ENCODE data around the gene RSPH6A. TPM values are rescaled to one million over a fixed set of nuclear protein-coding genes. Genes with fewer than 3 reads are reported as not detected.
A peak's percentile ranks its signal among the peaks of the same experiment; 100 is the strongest.

The RSPH6A gene
- total and polyA plus RNA-seq, 10 of the 15 experiments (the other 5 are each of a cell fraction or from before 2014, with no cell fraction given) = 0.03 to 0.41 (median 0.22) TPM; not detected in 4

GRCh38 chr19:45772130-45772840 lies 42.8 kb downstream of the RSPH6A start:
- H3K27me3 ChIP-seq (replicated peaks in 1 of 2; ENCODE audit: control insufficient read depth in 2 of 2, insufficient read depth in 2 of 2, low read length in 1 of 2) = no peaks in the 10 kb centered on the region
- H3K9ac ChIP-seq (ENCODE audit: control insufficient read depth, insufficient read depth, low read length) = no peak overlapping the region
- ChIA-PET SMC1A (ENCODE audit: uncharacterized antibody, unreplicated experiment) (interaction anchor here (1.0 kb wide), 1 partner anchor 27 kb away, joined by 3 read pairs; no protein-coding TSS in a partner anchor), RAD21 (ENCODE audit: unreplicated experiment) (interaction anchor here (0.8 to 1.7 kb wide), 3 partner anchors 27 to 137 kb away, joined by 3 to 5 read pairs (median 4); no protein-coding TSS in a partner anchor), CTCF (interaction anchor here (0.6 to 2.0 kb wide), 3 partner anchors 20 to 80 kb away, joined by 4 to 12 read pairs (median 4); partner anchors contain the start of genes DMWD and QPCTL), POLR2A (interaction anchor here (0.6 to 1.7 kb wide), 2 partner anchors 45 to 114 kb away, joined by 4 to 10 read pairs; partner anchors contain the start of gene IRF2BP1)
- no peak for DNase-seq (ENCODE audit: low read depth, low spot score)
- no peak for ATAC-seq
- no peaks in the 10 kb centered on the region for H4K20me1 ChIP-seq (ENCODE audit: control insufficient read depth, insufficient read depth)
- no peak overlapping the region for H3K4me3 ChIP-seq
- TF ChIP-seq ZBED1 (IDR thresholded peaks at IDR 0.05; ENCODE audit: borderline replicate concordance) (no peak), CHD2 (IDR thresholded peaks at IDR 0.05; ENCODE audit: borderline replicate concordance, low read depth, low read length) (no peak), POLR2A (IDR thresholded peaks at IDR 0.05; ENCODE audit: low read depth, low read length) (peak; percentile 47)
- H2AFZ ChIP-seq (ENCODE audit: control insufficient read depth, low read depth, low read length) = no peak overlapping the region
- no peak overlapping the region for H3K4me2 ChIP-seq (ENCODE audit: control insufficient read depth, insufficient read depth)
- peaks cover 4% of the 10 kb centered on the region for H3K4me1 ChIP-seq (ENCODE audit: control insufficient read depth, insufficient read depth, low read length)
- WGBS (ENCODE audit: insufficient coverage, insufficient replicate concordance, low lambda C conversion rate, missing lambda C conversion rate) = 81% methylated on average over 14 of the region's 14 CpGs
- H3K79me2 ChIP-seq (ENCODE audit: control insufficient read depth, insufficient read depth, low read length) = no peaks in the 10 kb centered on the region; the same call in 1 of the 2 replicates
- no peak for FAIRE-seq
- intact Hi-C loops (cut with micrococcal nuclease; ENCODE audit: unreplicated experiment) = no loop called here
- no peaks in the 10 kb centered on the region for H3K9me3 ChIP-seq (replicated peaks; ENCODE audit: control insufficient read depth, insufficient read depth, low read length)
- H3K27ac ChIP-seq (ENCODE audit: control insufficient read depth, insufficient read depth) = no peak overlapping the region
- BruUV-seq (replicated peaks) = no TSS peak
- in situ Hi-C loops (cut with MboI) = no loop called here
- no peaks in the 10 kb centered on the region for H3K36me3 ChIP-seq (ENCODE audit: control insufficient read depth in 2 of 2, insufficient read depth in 2 of 2, low read length in 1 of 2)

- ATAC-seq (no peak), FAIRE-seq (no peak), DNase-seq (ENCODE audit: low read depth, low spot score) (no peak)
- H3K27ac ChIP-seq (ENCODE audit: control insufficient read depth, insufficient read depth) = no peak overlapping the region
- no peak overlapping the region for H3K9ac ChIP-seq (ENCODE audit: control insufficient read depth, insufficient read depth, low read length)
- no TSS peak for BruUV-seq (replicated peaks)
- H3K27me3 ChIP-seq (replicated peaks in 1 of 2; ENCODE audit: control insufficient read depth in 2 of 2, insufficient read depth in 2 of 2, low read length in 1 of 2) = no peaks in the 10 kb centered on the region
- intact Hi-C loops (cut with micrococcal nuclease; ENCODE audit: unreplicated experiment) (loop anchor here (2.0 kb wide), 1 partner anchor 27 kb away; no protein-coding TSS in a partner anchor), in situ Hi-C loops (cut with MboI) (no loop called here)
- H3K4me2 ChIP-seq (ENCODE audit: control insufficient read depth, insufficient read depth) = no peak overlapping the region; the same call in 1 of the 2 replicates
- no peaks in the 10 kb centered on the region for H3K36me3 ChIP-seq (ENCODE audit: control insufficient read depth in 2 of 2, insufficient read depth in 2 of 2, low read length in 1 of 2)
- RAD21 ChIA-PET (ENCODE audit: unreplicated experiment) = interaction anchor here (1.4 to 3.6 kb wide), 8 partner anchors 8 to 111 kb away, joined by 3 to 63 read pairs (median 15); partner anchors contain the start of genes FBXO46, QPCTL and SNRPD2
- SMC1A ChIA-PET (ENCODE audit: uncharacterized antibody, unreplicated experiment) = interaction anchor here (1.0 to 3.2 kb wide), 4 partner anchors 28 to 91 kb away, joined by 3 to 24 read pairs (median 10); partner anchors contain the start of gene SYMPK
- no peaks in the 10 kb centered on the region for H4K20me1 ChIP-seq (ENCODE audit: control insufficient read depth, insufficient read depth)
- no peaks in the 10 kb centered on the region for H3K9me3 ChIP-seq (replicated peaks; ENCODE audit: control insufficient read depth, insufficient read depth, low read length)
- POLR2A ChIA-PET = interaction anchor here (1.7 to 3.2 kb wide), 2 partner anchors 21 to 115 kb away, joined by 10 to 20 read pairs; partner anchors contain the start of genes DMWD and IRF2BP1
- H3K4me3 ChIP-seq = no peak overlapping the region
- H2AFZ ChIP-seq (ENCODE audit: control insufficient read depth, low read depth, low read length) = no peak overlapping the region
- H3K4me1 ChIP-seq (ENCODE audit: control insufficient read depth, insufficient read depth, low read length) = peaks cover 4% of the 10 kb centered on the region
- CTCF ChIA-PET = interaction anchor here (0.6 to 4.5 kb wide), 6 partner anchors 8 to 93 kb away, joined by 5 to 110 read pairs (median 26); partner anchors contain the start of genes FOXA3, QPCTL and SNRPD2
- no peaks in the 10 kb centered on the region; the same call in 1 of the 2 replicates for H3K79me2 ChIP-seq (ENCODE audit: control insufficient read depth, insufficient read depth, low read length)
- WGBS (ENCODE audit: insufficient coverage, insufficient replicate concordance, low lambda C conversion rate, missing lambda C conversion rate) = 96% methylated on average over 40 of the region's 46 CpGs
- TF ChIP-seq PRDM15 (CRISPR knock-in tag; IDR thresholded peaks at IDR 0.05) = no peak
- no peak for TF ChIP-seq ZNF217 (IDR thresholded peaks at IDR 0.05)
- 0 out of 2 replicates have a peak, but pooled peaks have one; percentile 27 for TF ChIP-seq MLLT1 (IDR thresholded peaks at IDR 0.05)
- TF ChIP-seq USF1 (IDR thresholded peaks at IDR 0.05; ENCODE audit: borderline replicate concordance, extremely low read length, insufficient read depth, low read depth, low read length) = no peak
Measured at GRCh38 chr19:45771311-45771933, 43.7 kb downstream of the RSPH6A start.
